Keratinocyte (primary cell): ENCODE data around the gene NADK2. TPM values are rescaled to one million over a fixed set of nuclear protein-coding genes. Genes with fewer than 3 reads are reported as not detected.

ENCODE experiments used
- DNase-seq: peaks from one replicate; pipeline ENCODE4 v3.0.0-alpha.2; 2011; ENCODE audit warnings: low read depth, missing footprints, low spot score
- FAIRE-seq: peaks from 2 replicates; lab custom pipeline; 2011; peaks lifted over from hg19 to GRCh38; lab: Jason Lieb, UNC
- H2AFZ ChIP-seq: 2 replicates; pipeline ENCODE4 v1.6.0; 2012; ENCODE audit warnings: low read length, control low read depth, inconsistent platforms; ENCODE audit not compliant: control insufficient read depth
- H3K27ac ChIP-seq: 2 replicates; pipeline ENCODE4 v1.5.1; 2011; ENCODE audit warnings: low read length; ENCODE audit not compliant: control insufficient read depth, insufficient read depth
- H3K27me3 ChIP-seq: 3 replicates; pipeline ENCODE4 v1.6.0; 2011; ENCODE audit warnings: low read length; ENCODE audit not compliant: control insufficient read depth, insufficient read depth; ENCODE audit errors: extremely low read depth
- H3K36me3 ChIP-seq, 2 experiments: 2 replicates in 1 of 2; 3 replicates in 1 of 2; pipeline ENCODE4 v1.5.1; 2011; ENCODE audit warnings: low read length in 2 of 2, mild to moderate bottlenecking in 1 of 2; ENCODE audit not compliant: control insufficient read depth in 2 of 2, insufficient read depth in 2 of 2; ENCODE audit errors: extremely low read depth in 1 of 2
- H3K4me1 ChIP-seq: 3 replicates; pipeline ENCODE4 v1.5.1; 2011; ENCODE audit warnings: low read length; ENCODE audit not compliant: control insufficient read depth, insufficient read depth; ENCODE audit errors: extremely low read depth
- H3K4me2 ChIP-seq: 3 replicates; pipeline ENCODE4 v1.6.0; 2011; ENCODE audit warnings: low read depth, low read length; ENCODE audit not compliant: control insufficient read depth, insufficient read depth; ENCODE audit errors: extremely low read depth
- H3K4me3 ChIP-seq, 3 experiments: fragments of 200-600 bp in 1 of 3; sonication (generic) in 1 of 3; 2 replicates in 2 of 3; 3 replicates in 1 of 3; pipeline ENCODE4 v1.5.1; 2011 to 2016; ENCODE audit warnings: low read length in 3 of 3, mild to moderate bottlenecking in 3 of 3, control low read depth in 2 of 3, inconsistent platforms in 1 of 3, low read depth in 1 of 3, mixed read lengths in 1 of 3, mixed run types in 1 of 3, moderate library complexity in 1 of 3; ENCODE audit not compliant: control insufficient read depth in 2 of 3, insufficient read depth in 2 of 3; ENCODE audit errors: extremely low read depth in 1 of 3
- H3K79me2 ChIP-seq: 2 replicates; pipeline ENCODE4 v1.6.0; 2012; ENCODE audit warnings: low read length; ENCODE audit not compliant: control insufficient read depth, insufficient read depth
- H3K9ac ChIP-seq: 3 replicates; pipeline ENCODE4 v1.6.0; 2011; ENCODE audit warnings: low read length; ENCODE audit not compliant: control insufficient read depth, insufficient read depth; ENCODE audit errors: extremely low read depth
- H3K9me1 ChIP-seq: 3 replicates; pipeline ENCODE4 v1.6.0; 2011; ENCODE audit warnings: low read length; ENCODE audit not compliant: control insufficient read depth, insufficient read depth; ENCODE audit errors: extremely low read depth
- H3K9me3 ChIP-seq: 2 replicates; pipeline ENCODE4 v1.5.1; 2012; ENCODE audit warnings: low read depth, low read length; ENCODE audit not compliant: control insufficient read depth
- H4K20me1 ChIP-seq: 3 replicates; pipeline ENCODE4 v1.6.0; 2011; ENCODE audit warnings: low read length; ENCODE audit not compliant: control insufficient read depth, insufficient read depth; ENCODE audit errors: extremely low read depth
- EZH2 ChIP-seq: IDR thresholded peaks from one replicate; pipeline ENCODE4 v1.6.1; 2012; ENCODE audit warnings: inconsistent platforms, mild to moderate bottlenecking, low read length, moderate library complexity
- dilution Hi-C: fragments of 300-500 bp; cut with MboI; formaldehyde crosslinking; loops from one replicate; pipeline ENCODE4 v1.7.0; 2020; ENCODE audit warnings: low sequenced_read_pairs; ENCODE audit not compliant: extremely low pct_ligation_motif_present
- polyA plus RNA-seq, 5 experiments: library from polyadenylated mRNA; depleted of rRNA in 3 of 5; stranded (reverse) in 3 of 5; stranded (forward) in 1 of 5; unstranded in 1 of 5; fragments of >200 nt; gene quantifications; 1 replicate in 1 of 5; 2 replicates in 3 of 5; 3 replicates in 1 of 5; pipeline versions ENCODE4 v1.2.1 to v1.2.3, GENCODE V29; 2011 to 2012; ENCODE audit warnings: missing spikeins in 2 of 5, low read depth in 1 of 5, low replicate concordance in 1 of 5
- TF ChIP-seq, protein P1 (sequence below), 3 experiments: IDR thresholded peaks in 1 of 3; conservative IDR thresholded peaks in 1 of 3; optimal IDR thresholded peaks in 1 of 3; 2 replicates in 2 of 3; 3 replicates in 1 of 3; pipeline versions ENCODE3 to v1.5.1; 2011; ENCODE audit warnings: low read length in 3 of 3, mild to moderate bottlenecking in 3 of 3, moderate library complexity in 2 of 3, control low read depth in 1 of 3, inconsistent platforms in 1 of 3; ENCODE audit not compliant: insufficient read depth in 2 of 3; ENCODE audit errors: extremely low read depth in 1 of 3

NADK2 gene
- polyA plus RNA-seq, 1 donor (not counting 4 experiments of a cell fraction or from before 2014, with no cell fraction given), result 15.4 TPM

DNA sequence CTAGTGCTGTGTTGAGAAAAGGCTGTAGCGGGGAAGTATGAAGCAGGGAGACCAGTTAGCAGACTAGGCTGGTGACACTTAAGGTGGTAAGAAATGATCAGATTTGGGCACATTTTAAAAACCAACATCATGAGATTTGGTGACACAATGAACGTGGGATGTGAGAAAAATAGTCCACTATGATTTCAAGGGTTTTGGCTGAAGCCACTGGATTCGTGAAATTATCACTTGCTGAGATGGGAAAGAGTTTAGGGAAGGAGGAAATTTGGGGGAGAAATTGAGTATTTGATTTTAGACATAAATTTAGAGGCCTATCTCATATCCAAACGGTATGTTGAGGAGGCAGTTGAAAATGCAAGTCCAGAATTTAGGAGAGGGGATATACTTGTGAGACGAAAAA, 66.7 kb downstream of the NADK2 start:
- no peak for FAIRE-seq
- no peak overlapping the region for H2AFZ ChIP-seq
- dilution Hi-C loops, result no loop called here
- H3K4me2 ChIP-seq, result no peak overlapping the region
- H3K27ac ChIP-seq, result no peak overlapping the region
- peaks cover 29 to 31% of the 10 kb centered on the region in 2 experiments for H3K36me3 ChIP-seq
- no peak for DNase-seq
- no peaks in the 10 kb centered on the region for H3K4me1 ChIP-seq
- TF ChIP-seq EZH2, result no peak
- TF ChIP-seq, protein P1, sequence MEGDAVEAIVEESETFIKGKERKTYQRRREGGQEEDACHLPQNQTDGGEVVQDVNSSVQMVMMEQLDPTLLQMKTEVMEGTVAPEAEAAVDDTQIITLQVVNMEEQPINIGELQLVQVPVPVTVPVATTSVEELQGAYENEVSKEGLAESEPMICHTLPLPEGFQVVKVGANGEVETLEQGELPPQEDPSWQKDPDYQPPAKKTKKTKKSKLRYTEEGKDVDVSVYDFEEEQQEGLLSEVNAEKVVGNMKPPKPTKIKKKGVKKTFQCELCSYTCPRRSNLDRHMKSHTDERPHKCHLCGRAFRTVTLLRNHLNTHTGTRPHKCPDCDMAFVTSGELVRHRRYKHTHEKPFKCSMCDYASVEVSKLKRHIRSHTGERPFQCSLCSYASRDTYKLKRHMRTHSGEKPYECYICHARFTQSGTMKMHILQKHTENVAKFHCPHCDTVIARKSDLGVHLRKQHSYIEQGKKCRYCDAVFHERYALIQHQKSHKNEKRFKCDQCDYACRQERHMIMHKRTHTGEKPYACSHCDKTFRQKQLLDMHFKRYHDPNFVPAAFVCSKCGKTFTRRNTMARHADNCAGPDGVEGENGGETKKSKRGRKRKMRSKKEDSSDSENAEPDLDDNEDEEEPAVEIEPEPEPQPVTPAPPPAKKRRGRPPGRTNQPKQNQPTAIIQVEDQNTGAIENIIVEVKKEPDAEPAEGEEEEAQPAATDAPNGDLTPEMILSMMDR (optimal IDR thresholded peaks at IDR 0.05 in 1 of 3, IDR thresholded peaks at IDR 0.05 in 1 of 3, conservative IDR thresholded peaks at IDR 0.05 in 1 of 3; ENCODE audit: extremely low read depth in 1 of 3, insufficient read depth in 2 of 3, low read length in 3 of 3), result no peak
- no peaks in the 10 kb centered on the region for H3K27me3 ChIP-seq
- no peaks in the 10 kb centered on the region for H4K20me1 ChIP-seq
- H3K9ac ChIP-seq, result no peak overlapping the region
- H3K4me3 ChIP-seq, result no peak overlapping the region
- no peaks in the 10 kb centered on the region for H3K79me2 ChIP-seq
- no peaks in the 10 kb centered on the region for H3K9me1 ChIP-seq
- H3K9me3 ChIP-seq, result no peaks in the 10 kb centered on the region

- no peak overlapping the region for H3K9ac ChIP-seq
- no peaks in the 10 kb centered on the region for H3K4me1 ChIP-seq
- no peaks in the 10 kb centered on the region for H3K27me3 ChIP-seq
- H3K4me2 ChIP-seq, result no peak overlapping the region
- no peaks in the 10 kb centered on the region for H4K20me1 ChIP-seq
- H3K27ac ChIP-seq, result no peak overlapping the region
- TF ChIP-seq EZH2, result no peak
- TF ChIP-seq, protein P1 (optimal IDR thresholded peaks at IDR 0.05 in 1 of 3, IDR thresholded peaks at IDR 0.05 in 1 of 3, conservative IDR thresholded peaks at IDR 0.05 in 1 of 3; ENCODE audit: extremely low read depth in 1 of 3, insufficient read depth in 2 of 3, low read length in 3 of 3), result no peak
- no peaks in the 10 kb centered on the region for H3K9me1 ChIP-seq
- no peaks in the 10 kb centered on the region for H3K79me2 ChIP-seq
- H3K4me3 ChIP-seq, result no peak overlapping the region
- no peak overlapping the region for H2AFZ ChIP-seq
- H3K36me3 ChIP-seq, result peaks cover 29 to 37% of the 10 kb centered on the region in 2 experiments
- dilution Hi-C loops, result no loop called here
- DNase-seq, result no peak
- no peak for FAIRE-seq
- no peaks in the 10 kb centered on the region for H3K9me3 ChIP-seq
Observed at GRCh38 chr5:36174119-36174518, 67.6 kb downstream of the NADK2 start.
